Prostate gland (tissue), 2 donors: ENCODE measurements around the gene RAB30. TPM values are rescaled to one million over a fixed set of nuclear protein-coding genes. Genes with fewer than 3 reads are reported as not detected.

Source experiments
- DNase-seq: peaks from one replicate; pipeline ENCODE4 v3.0.0-alpha.2; 2019; ENCODE audit warnings: low spot score
- H3K27ac ChIP-seq, 2 donors: fragments of 200-600 bp; sonication (generic); 2 replicates each; pipeline ENCODE4 v1.5.1; 2017 to 2019
- H3K27me3 ChIP-seq: fragments of 200-600 bp; sonication (generic); replicated peaks from 2 replicates; pipeline ENCODE4 v1.5.1; 2019; ENCODE audit not compliant: insufficient read depth
- H3K36me3 ChIP-seq, 2 donors: fragments of 200-600 bp; sonication (generic); 1 replicate in 1 of 2; 2 replicates in 1 of 2; pipeline versions ENCODE4 v1.5.1 to v1.8.1; 2017 to 2019
- H3K4me1 ChIP-seq: fragments of 200-600 bp; sonication (generic); replicated peaks from 2 replicates; pipeline ENCODE4 v1.5.1; 2019
- H3K4me3 ChIP-seq, 2 donors: fragments of 200-600 bp; sonication (generic); 2 replicates each; pipeline ENCODE4 v1.5.1; 2017 to 2019
- H3K9me3 ChIP-seq: fragments of 200-600 bp; sonication (generic); 2 replicates; pipeline ENCODE4 v1.5.1; 2017
- CTCF ChIP-seq, 4 experiments: fragments of 200-600 bp in 2 of 4; fragments of 450-650 bp in 2 of 4; sonication (generic) in 2 of 4; IDR thresholded peaks; 1 replicate in 3 of 4; 2 replicates in 1 of 4; pipeline ENCODE4 v1.5.1; 2016 to 2019; ENCODE audit warnings: antibody characterized with exemption in 4 of 4, mild to moderate bottlenecking in 2 of 4, moderate library complexity in 2 of 4
- POLR2A ChIP-seq: fragments of 450-650 bp; IDR thresholded peaks from one replicate; pipeline ENCODE4 v1.6.1; 2016; ENCODE audit warnings: antibody characterized with exemption, mild to moderate bottlenecking
- POLR2AphosphoS5 ChIP-seq: sonication (generic); formaldehyde crosslinking; IDR thresholded peaks from one replicate; pipeline ENCODE4 v1.6.1; 2017; ENCODE audit warnings: antibody characterized with exemption
- WGBS: methylation state at CpG from one replicate; pipeline ENCODE4 v1.1.5; 2018; 5-methylcytosine and 5-hydroxymethylcytosine counted together
- intact Hi-C: fragments of 100-400 bp; cut with DNase I; formaldehyde crosslinking; loops from one replicate; pipeline ENCODE4 v1.14.2; 2022
- total RNA-seq, 2 donors: library from RNA; depleted of rRNA; stranded (reverse); fragments of >200 nt; gene quantifications; one replicate each; pipeline ENCODE4 v1.1.0, GENCODE V29; 2016

Gene RAB30
- total RNA-seq, 2 donors from 2014 or later: 13.3 to 15.9 TPM

GRCh38 chr11:83116015-83116641 lies 44.4 kb upstream of the RAB30 start:
- no peaks in the 10 kb centered on the region for H3K27me3 ChIP-seq
- H3K4me3 ChIP-seq: no peak overlapping the region
- H3K27ac ChIP-seq: no peak overlapping the region
- H3K36me3 ChIP-seq: no peaks in the 10 kb centered on the region
- no peaks in the 10 kb centered on the region for H3K4me1 ChIP-seq
- TF ChIP-seq POLR2AphosphoS5 (no peak), POLR2A (no peak), CTCF (IDR thresholded peaks at IDR 0.05) (no peak)
- DNase-seq: no peak
- H3K9me3 ChIP-seq: no peaks in the 10 kb centered on the region
- 96% methylated on average over 3 of the region's 3 CpGs for WGBS
- intact Hi-C loops: no loop called here

- Histone ChIP-seq H3K4me3 (no peak overlapping the region), H3K9me3 (no peaks in the 10 kb centered on the region), H3K27ac (no peak overlapping the region), H3K27me3 (no peaks in the 10 kb centered on the region), H3K4me1 (no peaks in the 10 kb centered on the region), H3K36me3 (no peaks in the 10 kb centered on the region)
- 51% methylated on average over 5 of the region's 5 CpGs for WGBS
- TF ChIP-seq POLR2AphosphoS5 (no peak), CTCF (IDR thresholded peaks at IDR 0.05) (no peak), POLR2A (no peak)
- DNase-seq: no peak
- intact Hi-C loops: no loop called here
Measured at GRCh38 chr11:83115551-83115950, 43.9 kb upstream of the RAB30 start.

- H3K4me1 ChIP-seq: no peaks in the 10 kb centered on the region
- TF ChIP-seq POLR2A (no peak), POLR2AphosphoS5 (no peak), CTCF (IDR thresholded peaks at IDR 0.05) (no peak)
- DNase-seq: no peak
- intact Hi-C loops: no loop called here
- 81% methylated on average over 3 of the region's 3 CpGs for WGBS
- no peaks in the 10 kb centered on the region for H3K27me3 ChIP-seq
- no peaks in the 10 kb centered on the region for H3K9me3 ChIP-seq
- no peak overlapping the region for H3K4me3 ChIP-seq
- H3K36me3 ChIP-seq: no peaks in the 10 kb centered on the region
- H3K27ac ChIP-seq: no peak overlapping the region
Measured at GRCh38 chr11:83115026-83115425, 43.3 kb upstream of the RAB30 start.

GRCh38 chr11:83112886-83113285 lies 41.2 kb upstream of the RAB30 start:
- no peaks in the 10 kb centered on the region for H3K27me3 ChIP-seq
- intact Hi-C loops: no loop called here
- no peak overlapping the region for H3K4me3 ChIP-seq
- DNase-seq: no peak
- TF ChIP-seq CTCF (IDR thresholded peaks at IDR 0.05) (no peak), POLR2A (no peak), POLR2AphosphoS5 (no peak)
- H3K9me3 ChIP-seq: no peaks in the 10 kb centered on the region
- no peak overlapping the region for H3K27ac ChIP-seq
- WGBS: 56% methylated on average over 2 of the region's 2 CpGs
- no peaks in the 10 kb centered on the region for H3K4me1 ChIP-seq
- no peaks in the 10 kb centered on the region for H3K36me3 ChIP-seq

GRCh38 chr11:83105168-83105567 lies 33.5 kb upstream of the RAB30 start:
- Histone ChIP-seq H3K27ac (no peak overlapping the region), H3K4me3 (no peak overlapping the region), H3K9me3 (no peaks in the 10 kb centered on the region), H3K36me3 (no peaks in the 10 kb centered on the region), H3K27me3 (no peaks in the 10 kb centered on the region), H3K4me1 (no peaks in the 10 kb centered on the region)
- 85% methylated on average over 1 of the region's 1 CpG for WGBS
- DNase-seq: no peak
- TF ChIP-seq POLR2A (no peak), POLR2AphosphoS5 (no peak), CTCF (IDR thresholded peaks at IDR 0.05) (no peak)
- intact Hi-C loops: no loop called here
